Liver (tissue), 9 donors: Measurements from ENCODE around the gene NGFR. TPM values are rescaled to one million over a fixed set of nuclear protein-coding genes. Genes with fewer than 3 reads are reported as not detected.
A peak's percentile ranks its signal among the peaks of the same experiment; 100 is the strongest.

Experiments used
- DNase-seq: peaks from one replicate; pipeline ENCODE4 v3.0.0-alpha.2; 2017; ENCODE audit warnings: low spot score
- H3K27ac ChIP-seq, 2 donors: one replicate each; pipeline ENCODE4 v1.7.0; 2013; ENCODE audit warnings: inconsistent platforms in 2 of 2, low read length in 2 of 2, control low read depth in 1 of 2, low read depth in 1 of 2, mild to moderate bottlenecking in 1 of 2
- H3K27me3 ChIP-seq, 4 donors: one replicate each; pipeline versions ENCODE4 v1.6.1 to v1.7.0; 2013; ENCODE audit warnings: low read length in 3 of 4, inconsistent platforms in 1 of 4, mild to moderate bottlenecking in 1 of 4, moderate library complexity in 1 of 4; ENCODE audit not compliant: control insufficient read depth in 4 of 4, insufficient read depth in 4 of 4
- H3K36me3 ChIP-seq, 4 donors: one replicate each; pipeline versions ENCODE4 v1.6.1 to v1.7.0; 2013; ENCODE audit warnings: low read length in 3 of 4, mild to moderate bottlenecking in 3 of 4, low read depth in 1 of 4, moderate library complexity in 1 of 4; ENCODE audit not compliant: control insufficient read depth in 4 of 4, insufficient read depth in 3 of 4
- H3K4me1 ChIP-seq, 4 donors: one replicate each; pipeline versions ENCODE4 v1.6.1 to v1.7.0; 2013; ENCODE audit warnings: low read length in 3 of 4, mild to moderate bottlenecking in 3 of 4, moderate library complexity in 1 of 4; ENCODE audit not compliant: control insufficient read depth in 4 of 4, insufficient read depth in 4 of 4
- H3K4me3 ChIP-seq, 3 donors: one replicate each; pipeline versions ENCODE4 v1.6.1 to v1.7.0; 2013; ENCODE audit warnings: low read length in 3 of 3, control low read depth in 1 of 3, low read depth in 1 of 3, mild to moderate bottlenecking in 1 of 3
- H3K9ac ChIP-seq, 2 donors: one replicate each; pipeline ENCODE4 v1.7.0; 2013; ENCODE audit warnings: low read length in 2 of 2, mild to moderate bottlenecking in 2 of 2, moderate library complexity in 2 of 2, control low read depth in 1 of 2, low read depth in 1 of 2
- H3K9me3 ChIP-seq, 4 donors: one replicate each; pipeline versions ENCODE4 v1.6.1 to v1.7.0; 2013; ENCODE audit warnings: low read length in 3 of 4; ENCODE audit not compliant: control insufficient read depth in 4 of 4
- CTCF ChIP-seq: fragments of 150-350 bp; IDR thresholded peaks from 2 replicates; pipeline ENCODE4 v1.5.1; 2017; ENCODE audit warnings: improper control_type of control experiment, low read depth, low read length; ENCODE audit not compliant: missing input control
- EGR1 ChIP-seq, 2 donors: IDR thresholded peaks; 2 replicates each; pipeline ENCODE4 v1.6.1; 2016 to 2018; ENCODE audit warnings: antibody characterized with exemption in 2 of 2, low read depth in 2 of 2
- FOXA1 ChIP-seq: IDR thresholded peaks from 2 replicates; pipeline ENCODE4 v1.6.1; 2016; ENCODE audit warnings: antibody characterized with exemption
- FOXA2 ChIP-seq: IDR thresholded peaks from 2 replicates; pipeline ENCODE4 v1.6.1; 2016; ENCODE audit warnings: antibody characterized with exemption
- GABPA ChIP-seq, 2 donors: IDR thresholded peaks in 1 of 2; conservative IDR thresholded peaks in 1 of 2; 2 replicates each; pipeline ENCODE4 v1.6.1; 2016; ENCODE audit warnings: antibody characterized with exemption in 2 of 2, mild to moderate bottlenecking in 1 of 2, moderate library complexity in 1 of 2
- HNF4A ChIP-seq, 2 donors: conservative IDR thresholded peaks; 2 replicates each; pipeline ENCODE4 v1.6.1; 2016; ENCODE audit warnings: antibody characterized with exemption in 2 of 2, mild to moderate bottlenecking in 2 of 2
- JUND ChIP-seq, 2 donors: IDR thresholded peaks; 2 replicates each; pipeline ENCODE4 v1.6.1; 2016; ENCODE audit warnings: antibody characterized with exemption in 2 of 2
- MAX ChIP-seq: IDR thresholded peaks from 2 replicates; pipeline ENCODE4 v1.6.1; 2016; ENCODE audit warnings: antibody characterized with exemption
- NR2F2 ChIP-seq: IDR thresholded peaks from 2 replicates; pipeline ENCODE4 v1.6.1; 2016; ENCODE audit warnings: antibody characterized with exemption
- RAD21 ChIP-seq, 2 donors: IDR thresholded peaks; 2 replicates each; pipeline ENCODE4 v1.6.1; 2016; ENCODE audit warnings: antibody characterized with exemption in 2 of 2, mild to moderate bottlenecking in 2 of 2
- RXRA ChIP-seq, 2 donors: IDR thresholded peaks; 2 replicates each; pipeline ENCODE4 v1.6.1; 2017 to 2018; ENCODE audit warnings: antibody characterized with exemption in 2 of 2, mild to moderate bottlenecking in 1 of 2
- TAF1 ChIP-seq: conservative IDR thresholded peaks from 2 replicates; pipeline ENCODE4 v1.6.1; 2016; ENCODE audit warnings: antibody characterized with exemption, mild to moderate bottlenecking
- ZBTB33 ChIP-seq: IDR thresholded peaks from 2 replicates; pipeline ENCODE4 v1.6.1; 2016; ENCODE audit warnings: antibody characterized with exemption
- WGBS: extraction: QIAGEN DNeasy Blood & Tissue Kit; methylation state at CpG from one replicate; pipeline ENCODE4 v1.1.7; 2013; 5-methylcytosine and 5-hydroxymethylcytosine counted together
- polyA plus RNA-seq, 2 donors: library from polyadenylated mRNA; stranded (reverse) in 1 of 2; unstranded in 1 of 2; fragments of 200-250 nt in 1 of 2; fragments of >200 nt in 1 of 2; fragmentation: Nextera tagmentation in 1 of 2; extraction: Ambion mirVana in 1 of 2; gene quantifications; one replicate each; pipeline versions ENCODE4 v1.2.1 to v1.2.3, GENCODE V29; 2013 to 2015
- total RNA-seq, 2 donors: library from RNA; depleted of rRNA; stranded (reverse); fragments of >200 nt; gene quantifications; one replicate each; pipeline ENCODE4 v1.2.3, GENCODE V29; 2014
- donor health status: healthy.
- donor health status: healthy.
- donor health status: healthy.
- donor health status: healthy.
- donor health status: healthy.

NGFR gene
- total and polyA plus RNA-seq, 4 donors: 6.9 to 11.0 (median 10.5) TPM

- Histone ChIP-seq H3K9ac (no peak overlapping the region), H3K36me3 (no peaks in the 10 kb centered on the region), H3K27me3 (no peaks in the 10 kb centered on the region), H3K4me1 (peaks cover 5 to 17% (median 10%) of the 10 kb centered on the region in 4 donors), H3K27ac (no peak overlapping the region), H3K4me3 (no peak overlapping the region), H3K9me3 (no peaks in the 10 kb centered on the region)
- peak; percentile 31 for DNase-seq
- 83% methylated on average over 14 of the region's 14 CpGs for WGBS
- TF ChIP-seq GABPA (IDR thresholded peaks at IDR 0.05 in 1 of 2, conservative IDR thresholded peaks at IDR 0.05 in 1 of 2) (no peak), RXRA (IDR thresholded peaks at IDR 0.05) (no peak), TAF1 (no peak)
Measured at GRCh38 chr17:49554694-49555494, 59.8 kb downstream of the NGFR start.

GRCh38 chr17:49555495-49556222 lies 60.6 kb downstream of the NGFR start:
- H3K4me1 ChIP-seq: peaks cover 5 to 17% (median 10%) of the 10 kb centered on the region in 4 donors
- H3K9me3 ChIP-seq: no peaks in the 10 kb centered on the region
- no peak overlapping the region for H3K9ac ChIP-seq
- no peak for TF ChIP-seq TAF1
- no peak for TF ChIP-seq ZBTB33
- no peak for TF ChIP-seq MAX
- no peak for TF ChIP-seq EGR1 (IDR thresholded peaks at IDR 0.05; ENCODE audit: low read depth in 2 of 2)
- TF ChIP-seq CTCF: no peak
- no peak for TF ChIP-seq HNF4A (conservative IDR thresholded peaks at IDR 0.05)
- TF ChIP-seq FOXA2: no peak
- TF ChIP-seq NR2F2: no peak
- TF ChIP-seq RXRA (IDR thresholded peaks at IDR 0.05): no peak
- no peak for TF ChIP-seq RAD21 (IDR thresholded peaks at IDR 0.05)
- TF ChIP-seq FOXA1: no peak
- TF ChIP-seq JUND (IDR thresholded peaks at IDR 0.05): no peak
- DNase-seq: peak; percentile 31
- H3K27me3 ChIP-seq: no peaks in the 10 kb centered on the region
- H3K4me3 ChIP-seq: no peak overlapping the region
- 76% methylated on average over 19 of the region's 19 CpGs for WGBS
- H3K36me3 ChIP-seq: no peaks in the 10 kb centered on the region
- no peak overlapping the region for H3K27ac ChIP-seq
